GM19099 (cell line): ENCODE data around the gene HACL1.

Source experiments
- POLR2A ChIP-seq: IDR thresholded peaks from 3 replicates; pipeline ENCODE4 v1.6.1; 2011; ENCODE audit warnings: low read depth; ENCODE audit not compliant: insufficient read length; ENCODE audit errors: extremely low read depth

The HACL1 gene

GRCh38 chr3:15601399-15602145 lies at the start of gene HACL1, which contains the start of gene BTD:
Gene HACL1 (minus strand): TSS chr3:15601569. CDS start chr3:15601463, 106 bp downstream.
Gene BTD (plus strand): TSS chr3:15601745. CDS start chr3:15635440, 33,695 bp downstream.
- peak; percentile 98 for TF ChIP-seq POLR2A

GRCh38 chr3:15649858-15650257 lies 48.5 kb upstream of the HACL1 start:
- TF ChIP-seq POLR2A, result peak; percentile 36

- TF ChIP-seq POLR2A, result no peak
Observed at GRCh38 chr3:15649341-15649740, 48.0 kb upstream of the HACL1 start.

GRCh38 chr3:15647611-15648167 lies 46.3 kb upstream of the HACL1 start:
- no peak for TF ChIP-seq POLR2A

GRCh38 chr3:15646851-15647511 lies 45.6 kb upstream of the HACL1 start:
- TF ChIP-seq POLR2A, result no peak

GRCh38 chr3:15645740-15646501 lies 44.6 kb upstream of the HACL1 start:
- TF ChIP-seq POLR2A, result no peak

- TF ChIP-seq POLR2A, result no peak
Observed at GRCh38 chr3:15645246-15645645, 43.9 kb upstream of the HACL1 start.

- no peak for TF ChIP-seq POLR2A
Observed at GRCh38 chr3:15638891-15639262, 37.5 kb upstream of the HACL1 start.

- no peak for TF ChIP-seq POLR2A
Observed at GRCh38 chr3:15638193-15638890, 37.0 kb upstream of the HACL1 start.

GRCh38 chr3:15637131-15637951 lies 36.0 kb upstream of the HACL1 start:
- TF ChIP-seq POLR2A, result no peak

- TF ChIP-seq POLR2A, result no peak
Observed at GRCh38 chr3:15636028-15636709, 34.8 kb upstream of the HACL1 start.

GRCh38 chr3:15635121-15635661 lies 33.8 kb upstream of the HACL1 start:
- TF ChIP-seq POLR2A, result no peak

GRCh38 chr3:15634671-15635070 lies 33.3 kb upstream of the HACL1 start:
- no peak for TF ChIP-seq POLR2A
